Measurements from ENCODE around the gene DNAI2.

- TF ChIP-seq CTCF (IDR thresholded peaks at IDR 0.05; ENCODE audit: low read length) (no peak), EZH2 (IDR thresholded peaks at IDR 0.05; ENCODE audit: borderline replicate concordance, low read length) (no peak)
Observed at GRCh38 chr17:74304184-74304583, 30.1 kb downstream of the DNAI2 start.
